ENCODE data around the gene EXD3. TPM values are rescaled to one million over a fixed set of nuclear protein-coding genes. Genes with fewer than 3 reads are reported as not detected.

Gene EXD3
- total RNA-seq, 1 donor from 2014 or later: 8.3 TPM

DNA sequence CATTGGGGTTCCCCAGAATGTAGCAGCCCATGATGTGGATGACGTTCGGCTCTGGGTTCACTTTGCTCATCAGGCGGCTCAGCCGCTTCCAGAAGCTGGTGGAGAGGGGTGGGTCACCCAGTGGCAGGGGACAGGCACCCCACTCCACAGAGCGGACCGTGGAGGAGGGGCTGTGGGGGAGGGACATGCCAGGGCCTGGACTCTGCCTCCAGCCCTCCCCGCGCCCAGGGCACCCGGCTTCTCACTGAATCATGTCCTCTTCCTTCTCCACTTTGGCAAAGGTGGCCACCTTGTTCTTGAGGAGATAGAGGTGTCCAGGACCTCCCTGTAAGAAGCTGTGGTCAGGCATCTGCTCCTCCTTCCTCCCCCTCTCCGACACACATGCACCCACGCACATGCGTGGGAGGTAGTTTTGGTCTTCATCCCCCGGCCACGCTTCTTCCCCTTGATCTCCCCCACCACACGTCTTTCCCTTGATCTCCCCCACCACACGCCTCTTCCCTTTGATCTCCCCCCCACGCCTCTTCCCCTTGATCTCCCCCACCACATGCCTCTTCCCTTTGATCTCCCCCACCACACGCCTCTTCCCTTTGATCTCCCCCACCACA is 27.1 kb upstream of the EXD3 start:
- no peak for DNase-seq
- intact Hi-C loops (cut with micrococcal nuclease): no loop called here
- no peak for ATAC-seq

DNA sequence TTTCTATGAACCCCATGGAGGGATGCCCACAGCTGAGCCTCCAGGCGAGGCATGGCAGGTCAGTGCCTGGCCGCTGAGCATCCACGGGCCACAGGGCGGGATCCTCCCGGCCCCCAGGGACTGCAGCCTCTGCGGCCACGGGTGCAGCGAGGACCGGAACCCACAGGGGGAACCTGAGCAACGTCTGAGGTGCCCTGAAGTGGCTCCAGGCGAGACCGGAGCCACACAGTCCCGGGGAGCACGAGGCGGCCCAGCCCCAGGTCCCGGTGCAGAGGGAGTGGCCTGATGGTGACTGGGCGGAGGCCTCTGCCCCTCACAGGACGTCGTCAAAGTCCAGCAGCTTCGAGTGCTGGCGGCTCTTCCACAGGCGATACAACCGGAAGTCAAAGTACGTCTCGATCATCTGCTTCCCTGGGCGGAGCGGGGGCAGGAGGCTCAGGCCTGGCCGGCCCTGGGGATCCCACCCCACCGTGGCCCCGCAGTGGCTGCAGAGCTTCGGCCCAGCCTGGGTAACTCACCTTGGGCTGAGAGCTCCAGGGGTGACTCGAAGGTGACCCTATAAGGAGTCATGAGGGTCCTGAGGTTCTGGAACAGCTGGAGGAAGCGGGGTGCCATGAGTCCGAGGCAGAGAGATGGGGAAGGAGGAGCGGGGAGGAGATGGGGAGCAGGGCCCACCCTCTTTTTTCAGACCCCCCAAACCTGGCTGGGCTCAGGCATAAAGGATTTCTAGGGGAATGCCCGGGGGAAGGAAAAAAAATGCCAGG is 26.3 kb upstream of the EXD3 start:
- intact Hi-C loops (cut with micrococcal nuclease): no loop called here
- no peak for DNase-seq
- ATAC-seq: no peak

DNA sequence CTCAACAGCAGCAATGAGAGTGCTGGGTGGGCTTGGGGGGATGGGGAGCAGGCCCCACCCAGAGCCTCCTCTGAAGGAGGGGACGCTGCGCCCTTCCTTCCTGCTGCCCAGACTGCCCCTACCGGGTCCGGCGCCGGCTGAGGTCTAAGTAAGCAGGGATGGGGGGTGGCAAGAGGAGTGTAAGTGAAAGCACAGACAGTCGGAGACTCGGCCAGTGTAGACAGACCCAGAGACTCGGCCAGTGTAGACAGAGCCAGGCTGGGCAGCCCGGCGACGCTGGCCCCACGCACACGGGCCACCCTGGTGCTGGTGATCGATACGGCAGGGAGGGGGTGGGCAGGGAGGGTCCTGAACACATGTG is 25.6 kb upstream of the EXD3 start:
- no peak for DNase-seq

DNA sequence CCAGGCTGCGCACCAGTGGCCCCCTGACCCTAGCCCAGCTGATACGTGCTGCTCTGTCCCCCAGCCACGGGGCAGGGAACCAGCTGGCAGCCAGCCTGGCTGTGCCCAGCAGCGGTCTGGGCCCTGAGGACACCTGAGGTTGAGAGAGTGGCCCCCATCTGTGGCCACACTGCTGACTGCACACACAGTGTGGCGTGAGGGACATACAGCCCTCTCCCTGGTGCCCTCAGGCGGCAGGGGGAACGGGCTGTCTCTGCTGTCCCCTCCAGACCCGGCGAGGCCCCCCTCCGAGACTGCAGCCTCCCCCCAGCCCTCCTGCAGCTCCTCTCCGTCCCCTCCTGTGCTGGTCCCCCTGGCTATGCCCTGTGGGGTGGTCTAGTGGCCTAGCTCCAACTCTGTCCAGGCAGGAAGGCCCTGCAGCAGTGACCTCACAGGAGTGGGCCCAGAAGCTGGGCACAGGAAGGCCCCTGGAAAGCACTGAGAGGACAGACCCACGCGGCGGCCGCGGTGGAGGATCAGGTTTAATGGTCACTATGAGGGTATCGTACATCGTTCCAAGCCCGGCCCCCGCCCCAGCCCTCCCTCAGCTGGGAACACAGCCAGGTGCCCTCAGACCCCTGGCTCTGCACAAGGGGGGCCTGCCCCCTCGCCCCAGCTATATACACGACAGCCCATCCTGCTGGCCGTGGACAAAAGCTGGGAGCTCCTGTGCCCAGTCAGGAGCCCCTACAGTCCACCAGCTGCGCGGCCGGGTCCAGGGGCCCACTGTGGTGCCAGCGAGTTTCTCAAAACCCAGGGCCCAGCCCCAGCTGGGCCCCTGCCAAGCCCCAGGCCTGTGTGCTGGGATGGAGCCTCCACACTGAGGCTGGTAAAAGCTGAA is 25.0 kb upstream of the EXD3 start:
- peak; percentile 31 for DNase-seq
- intact Hi-C loops (cut with micrococcal nuclease): no loop called here
- ATAC-seq: no peak

More for the DNA sequence above, 25.6 kb upstream of the EXD3 start:
- ATAC-seq: no peak
- intact Hi-C loops (cut with micrococcal nuclease): no loop called here

DNA sequence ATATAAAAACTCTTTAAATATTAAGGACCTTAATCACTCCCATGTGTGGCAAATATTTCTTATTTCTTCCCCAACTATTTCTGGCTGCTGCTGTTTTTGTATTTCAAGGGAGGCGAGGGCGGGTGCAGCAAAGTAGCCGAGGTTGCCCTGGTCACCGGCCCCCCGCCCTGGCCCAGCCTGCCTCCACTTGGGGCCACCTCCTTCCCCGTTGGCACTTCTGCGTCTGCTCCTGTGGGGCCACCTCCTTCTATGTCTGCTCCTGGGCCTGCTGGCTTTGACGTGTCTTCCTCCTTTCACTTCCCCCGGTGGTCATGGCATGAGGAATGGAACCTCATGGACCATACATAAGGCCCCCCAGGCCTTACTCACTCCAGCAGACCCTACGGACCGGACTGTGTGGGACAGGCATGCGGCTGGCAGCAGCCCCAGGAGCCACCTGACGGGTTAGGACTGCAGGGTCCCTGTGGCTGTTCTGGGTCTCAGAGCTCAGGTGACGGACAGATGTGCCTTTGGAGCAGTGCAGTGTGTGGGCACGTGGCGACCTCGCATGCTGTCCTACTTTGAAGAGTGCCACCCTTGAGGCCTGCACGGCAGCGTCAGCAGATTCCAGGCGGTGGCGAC is 24.0 kb upstream of the EXD3 start:
- DNase-seq: peak; percentile 31
- no peak for ATAC-seq
- intact Hi-C loops (cut with micrococcal nuclease): no loop called here

DNA sequence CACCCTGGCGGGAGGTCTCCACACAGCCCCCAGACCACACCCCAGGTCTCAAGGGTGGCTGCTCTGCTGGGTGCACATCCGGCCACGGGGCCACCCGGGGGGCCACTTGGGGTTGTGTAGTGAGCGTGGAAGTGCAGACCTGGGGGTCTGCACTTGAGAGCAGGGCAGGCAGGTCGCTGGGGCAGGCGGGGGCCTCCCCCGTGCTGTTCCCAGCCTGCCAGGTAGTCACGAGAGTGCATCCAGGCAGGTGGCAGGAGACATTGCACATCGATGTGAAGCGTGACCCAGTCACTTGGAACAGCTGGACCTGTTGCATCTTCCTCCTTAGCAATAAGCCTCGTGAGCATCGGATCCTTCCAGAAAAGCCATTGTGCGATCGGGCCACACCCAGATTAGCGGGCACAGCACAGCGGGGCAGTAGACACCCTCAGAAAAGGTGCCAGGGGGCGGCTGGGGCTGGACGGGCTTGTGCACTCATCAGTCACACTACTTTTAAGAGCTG is 23.0 kb upstream of the EXD3 start:
- intact Hi-C loops (cut with micrococcal nuclease): no loop called here
- ATAC-seq (peak; percentile 7), DNase-seq (peak; percentile 27)

GRCh38 chr9:137445275-137445807 is 22.4 kb upstream of the EXD3 start:
- DNase-seq (peak; percentile 83), ATAC-seq (peak; percentile 68)
- intact Hi-C loops (cut with micrococcal nuclease): no loop called here

DNA sequence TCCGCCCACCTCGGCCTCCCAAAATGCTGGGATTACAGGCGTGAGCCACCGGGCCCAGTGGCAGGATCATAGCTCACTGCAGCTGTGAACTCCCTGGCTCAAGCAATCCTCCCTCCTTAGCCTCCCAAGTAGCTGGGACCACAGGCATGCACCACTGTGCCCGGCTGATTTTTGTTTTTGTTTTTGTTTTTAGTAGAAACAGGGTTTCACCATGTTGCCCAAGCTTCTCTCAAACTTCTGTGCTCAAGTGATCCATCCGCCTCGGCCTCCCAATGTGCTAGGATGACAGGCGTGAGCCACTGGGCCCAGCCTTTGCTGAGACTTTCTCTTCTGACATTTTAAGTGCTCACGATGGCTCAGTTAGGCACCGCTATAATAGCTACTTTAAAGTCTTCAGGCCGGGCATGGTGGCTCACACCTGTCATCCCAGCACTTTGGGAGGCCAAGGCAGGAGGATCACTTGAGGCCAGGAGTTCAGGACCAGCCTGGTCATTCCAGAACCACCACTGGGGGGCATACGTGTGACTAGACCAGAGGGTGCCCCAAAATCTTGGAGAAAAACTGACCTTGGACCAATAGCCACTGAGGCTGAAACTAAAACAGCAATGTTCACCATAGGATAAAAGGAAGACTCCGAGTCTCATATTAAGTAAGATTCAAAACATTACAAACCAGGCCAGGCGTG is 21.3 kb upstream of the EXD3 start:
- DNase-seq (peak; percentile 9), ATAC-seq (no peak)
- intact Hi-C loops (cut with micrococcal nuclease): no loop called here

- no peak for ATAC-seq
- intact Hi-C loops (cut with micrococcal nuclease): no loop called here
- no peak for DNase-seq
These were observed 19.0 kb upstream of the EXD3 start for GRCh38 chr9:137441935-137442321.

DNA sequence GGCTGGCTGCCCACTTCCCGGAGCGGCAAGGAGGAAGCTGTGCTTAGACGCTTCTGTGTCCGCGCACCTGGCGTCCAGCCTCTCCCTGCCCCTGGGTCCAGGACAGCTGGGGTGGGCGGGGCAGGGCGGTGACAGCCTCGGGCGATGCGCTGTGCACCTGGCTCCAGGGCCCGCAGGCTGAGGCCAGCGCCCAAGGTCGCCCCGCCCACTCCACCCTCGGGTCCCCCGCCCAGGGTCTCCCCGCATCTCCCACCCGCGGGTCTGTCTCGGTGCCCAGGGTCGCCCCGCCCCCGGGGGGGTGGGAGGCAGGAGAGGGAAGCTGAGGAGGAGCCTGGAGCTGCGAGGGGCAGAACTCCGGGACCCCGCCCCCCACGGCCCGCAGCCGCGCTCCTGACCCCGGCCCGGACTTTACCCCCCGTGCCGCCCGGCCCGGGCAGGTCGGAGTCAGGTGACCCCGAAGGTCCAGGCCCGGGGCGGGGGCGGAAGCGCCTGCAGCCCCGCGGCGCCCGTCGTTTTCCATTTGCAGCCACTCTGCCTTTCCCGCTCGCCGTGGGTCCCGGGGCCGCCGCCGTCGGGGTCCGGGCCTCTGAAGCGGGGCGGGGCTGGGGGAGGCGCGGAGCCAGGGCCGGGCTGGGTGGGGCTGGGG is 18.4 kb upstream of the EXD3 start, which contains the start of gene ENTPD8:
ENTPD8 (minus strand) TSS at position 69 of the 646 bp plus-strand sequence. CDS start 3,072 bp downstream, outside the sequence.
- peak; percentile 21 for ATAC-seq
- intact Hi-C loops (cut with micrococcal nuclease): no loop called here
- DNase-seq: peak; percentile 41

- peak; percentile 24 for DNase-seq
- ATAC-seq: no peak
These were observed 16.3 kb upstream of the EXD3 start for GRCh38 chr9:137439158-137439714.

GRCh38 chr9:137438591-137439157 is 15.7 kb upstream of the EXD3 start:
- peak; percentile 14 for DNase-seq
- ATAC-seq: no peak
- intact Hi-C loops (cut with micrococcal nuclease): no loop called here

More at GRCh38 chr9:137439158-137439714, 16.3 kb upstream of the EXD3 start:
- intact Hi-C loops (cut with micrococcal nuclease): no loop called here

- no peak for ATAC-seq
- peak; percentile 23 for DNase-seq
- intact Hi-C loops (cut with micrococcal nuclease): no loop called here
These were observed 15.0 kb upstream of the EXD3 start for GRCh38 chr9:137437691-137438590.

- ATAC-seq (no peak), DNase-seq (peak; percentile 19)
- intact Hi-C loops (cut with micrococcal nuclease): no loop called here
These were observed 14.0 kb upstream of the EXD3 start for GRCh38 chr9:137436761-137437600.

DNA sequence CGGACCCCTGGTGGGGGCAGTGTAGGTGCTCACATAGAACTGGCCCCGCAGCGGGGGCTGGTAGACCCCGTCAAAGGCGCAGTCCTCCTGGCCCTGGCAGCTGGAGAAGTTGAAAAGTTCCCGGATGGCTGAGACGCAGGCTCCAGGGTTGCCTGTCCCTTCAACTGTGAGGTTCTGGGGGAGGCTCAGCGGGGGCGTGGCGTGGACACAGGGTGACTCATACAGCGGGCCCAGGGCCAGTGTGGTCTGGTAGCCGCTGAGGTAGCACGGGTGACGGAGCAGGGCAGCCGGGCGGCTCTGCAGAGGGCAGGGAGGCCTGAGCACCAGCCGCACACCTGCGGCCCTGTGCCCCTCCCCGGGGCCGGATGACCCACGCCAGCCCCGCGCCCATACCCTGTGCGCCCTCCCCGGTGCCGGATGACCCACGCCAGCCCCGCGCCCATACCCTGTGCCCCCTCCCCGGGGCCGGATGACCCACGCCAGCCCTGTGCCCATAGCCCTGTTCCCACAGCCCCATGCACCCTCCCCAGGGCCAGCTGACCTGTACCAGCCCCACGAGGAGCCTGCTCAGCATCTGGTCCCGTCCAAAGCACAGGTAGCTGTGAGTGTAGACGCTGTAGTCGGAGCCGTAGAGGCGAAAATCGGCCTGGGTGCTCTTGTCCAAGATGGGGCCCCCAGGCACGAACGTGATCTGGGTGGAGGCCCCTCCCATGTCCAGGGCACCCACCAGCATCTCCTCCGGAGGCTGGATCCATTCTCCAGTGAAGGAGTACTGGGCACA is 13.2 kb upstream of the EXD3 start:
- intact Hi-C loops (cut with micrococcal nuclease): no loop called here
- DNase-seq (peak; percentile 57), ATAC-seq (peak; percentile 49)
